Cardiac fibroblast (primary cell): ENCODE data around the gene SREBF2.

Experiments used
- DNase-seq, 2 donors: peaks; one replicate each; pipeline versions ENCODE4 v3.0.0 to v3.0.0-alpha.2; 2010; ENCODE audit warnings: low read depth in 2 of 2
- H3K4me3 ChIP-seq, 2 donors: replicated peaks in 1 of 2; 1 replicate in 1 of 2; 2 replicates in 1 of 2; pipeline ENCODE4 v1.5.1; 2011; ENCODE audit warnings: low read depth in 2 of 2, low read length in 2 of 2, mild to moderate bottlenecking in 2 of 2, moderate library complexity in 1 of 2
- CTCF ChIP-seq: IDR thresholded peaks from one replicate; pipeline ENCODE4 v1.5.1; 2011; ENCODE audit warnings: low read depth, mild to moderate bottlenecking, low read length, inconsistent platforms

The SREBF2 gene

GRCh38 chr22:41813726-41814410, 19.0 kb upstream of the SREBF2 start:
- H3K4me3 ChIP-seq: no peak overlapping the region
- TF ChIP-seq CTCF: no peak
- no peak for DNase-seq

- no peak overlapping the region for H3K4me3 ChIP-seq
- DNase-seq: no peak
- TF ChIP-seq CTCF: no peak
These were observed 17.2 kb upstream of the SREBF2 start for GRCh38 chr22:41815716-41816115.

- no peak for TF ChIP-seq CTCF
- H3K4me3 ChIP-seq: no peak overlapping the region
- DNase-seq: no peak
These were observed 16.7 kb upstream of the SREBF2 start for GRCh38 chr22:41816241-41816640.

- DNase-seq: no peak
These were observed 16.0 kb upstream of the SREBF2 start for GRCh38 chr22:41816871-41817270.

GRCh38 chr22:41818011-41818410, 14.9 kb upstream of the SREBF2 start:
- no peak for DNase-seq
- no peak overlapping the region for H3K4me3 ChIP-seq
- no peak for TF ChIP-seq CTCF

More at GRCh38 chr22:41816871-41817270, 16.0 kb upstream of the SREBF2 start:
- H3K4me3 ChIP-seq: no peak overlapping the region
- TF ChIP-seq CTCF: no peak

- no peak for TF ChIP-seq CTCF
- H3K4me3 ChIP-seq: no peak overlapping the region
- DNase-seq: no peak
These were observed 14.3 kb upstream of the SREBF2 start for GRCh38 chr22:41818596-41818995.

GRCh38 chr22:41819257-41819656, 13.6 kb upstream of the SREBF2 start:
- TF ChIP-seq CTCF: no peak
- H3K4me3 ChIP-seq: no peak overlapping the region

More at GRCh38 chr22:41819257-41819656, 13.6 kb upstream of the SREBF2 start:
- no peak for DNase-seq
